CD4-positive, alpha-beta T cell treated with Interleukin-6 for 4 hours (primary cell): ENCODE data around the gene CLDN3.
A peak's percentile ranks its signal among the peaks of the same experiment; 100 is the strongest.
"Not testable (repeated sequence)": the region's sequence is repeated elsewhere in the genome, so short reads cannot be mapped to it uniquely, and the experiment has no call there.

ENCODE experiments used
- DNase-seq: peaks from one replicate; pipeline ENCODE4 v3.0.0-alpha.2; 2020; ENCODE audit warnings: mixed read lengths

The CLDN3 gene

DNA sequence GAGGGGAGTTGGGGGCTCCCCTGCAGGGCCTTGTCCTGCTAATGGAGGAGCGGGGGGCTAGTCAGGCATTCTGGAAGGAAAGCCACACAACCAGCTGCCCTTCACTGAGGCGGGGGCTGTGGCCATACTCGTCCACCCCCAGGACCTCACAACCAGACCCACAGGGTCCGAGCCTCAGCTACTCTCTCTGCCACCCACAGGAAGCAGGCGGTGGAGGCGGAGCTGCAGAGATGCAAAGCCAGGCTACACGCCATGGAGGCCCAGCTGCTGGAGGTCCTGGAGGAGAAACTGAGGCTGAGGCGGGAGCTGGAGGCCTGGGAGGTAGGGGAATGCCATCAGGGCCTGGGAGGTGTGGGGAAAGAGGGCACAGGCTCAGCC, 34.6 kb downstream of the CLDN3 start:
- DNase-seq = no peak

DNA sequence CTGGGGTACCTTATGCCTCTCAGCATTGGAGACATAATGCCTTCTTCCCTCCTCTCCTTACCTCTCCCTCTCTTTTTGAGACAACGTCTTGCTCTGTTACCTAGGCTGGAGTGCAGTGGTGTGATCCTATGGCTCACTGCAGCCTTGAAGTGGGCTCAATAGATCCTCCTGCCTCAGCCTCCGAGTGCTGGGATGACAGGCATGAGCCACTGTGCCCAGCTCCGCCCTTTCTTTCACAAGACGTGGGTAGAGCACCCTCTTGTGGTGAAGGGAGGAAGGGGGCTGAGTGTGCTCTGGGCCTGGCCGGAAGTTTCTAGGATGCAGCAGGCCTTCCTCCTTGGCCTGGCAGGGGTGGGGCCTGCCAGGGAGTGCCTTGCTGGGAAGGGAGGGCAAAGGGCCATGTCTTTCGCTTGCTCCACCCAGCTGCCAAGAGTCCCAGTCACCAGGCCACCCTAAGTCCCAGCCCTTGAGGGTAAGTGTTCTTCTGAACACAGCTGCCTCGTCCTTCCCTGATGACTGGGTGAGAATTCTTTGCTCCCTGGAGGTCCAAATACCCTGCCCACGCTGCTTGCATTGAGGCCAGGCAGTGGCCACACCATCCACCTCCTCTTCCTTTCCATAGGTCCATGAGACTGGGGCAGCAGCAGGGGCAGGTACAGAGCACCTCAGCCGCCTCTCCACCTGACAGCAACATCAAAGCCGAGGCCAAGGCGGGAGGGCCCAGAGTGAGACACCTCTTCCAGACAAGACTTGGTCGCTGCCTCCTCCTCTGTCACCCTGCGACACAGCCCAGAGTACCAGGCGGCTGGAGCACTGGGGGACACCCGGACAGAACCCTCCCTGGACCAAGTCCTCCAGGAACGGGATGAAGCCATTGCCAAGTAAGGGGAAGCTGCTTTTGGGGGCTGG, 35.2 kb downstream of the CLDN3 start:
- DNase-seq = peak; percentile 87

- DNase-seq = no peak
Observed at GRCh38 chr7:73732397-73732796, 37.7 kb downstream of the CLDN3 start.

DNA sequence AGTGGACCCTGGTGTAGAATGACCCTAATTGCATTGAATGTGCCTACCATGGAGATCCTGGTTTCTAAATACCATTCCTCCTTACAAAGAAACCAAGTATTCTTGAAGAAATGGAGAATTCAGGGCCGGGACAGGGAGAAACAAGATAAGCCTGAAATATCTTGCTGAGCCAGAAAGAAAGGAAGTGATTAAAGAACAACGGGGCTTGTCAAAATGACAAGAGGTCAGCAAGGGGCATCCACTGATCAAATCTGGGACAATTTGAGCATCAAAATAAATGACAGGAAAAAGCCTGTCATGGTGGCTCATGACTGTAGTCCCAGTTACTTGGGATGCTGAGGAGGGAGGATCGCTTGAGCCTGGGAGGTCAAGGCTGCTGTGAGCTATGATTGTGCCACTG, 39.6 kb downstream of the CLDN3 start:
- no peak for DNase-seq

- no peak for DNase-seq
Observed at GRCh38 chr7:73728551-73728950, 41.5 kb downstream of the CLDN3 start.

GRCh38 chr7:73727952-73728351, 42.1 kb downstream of the CLDN3 start:
- DNase-seq = no peak

- no peak for DNase-seq
Observed at GRCh38 chr7:73726083-73726466, 44.0 kb downstream of the CLDN3 start.

- no peak for DNase-seq
Observed at GRCh38 chr7:73723813-73724212, 46.3 kb downstream of the CLDN3 start.

DNA sequence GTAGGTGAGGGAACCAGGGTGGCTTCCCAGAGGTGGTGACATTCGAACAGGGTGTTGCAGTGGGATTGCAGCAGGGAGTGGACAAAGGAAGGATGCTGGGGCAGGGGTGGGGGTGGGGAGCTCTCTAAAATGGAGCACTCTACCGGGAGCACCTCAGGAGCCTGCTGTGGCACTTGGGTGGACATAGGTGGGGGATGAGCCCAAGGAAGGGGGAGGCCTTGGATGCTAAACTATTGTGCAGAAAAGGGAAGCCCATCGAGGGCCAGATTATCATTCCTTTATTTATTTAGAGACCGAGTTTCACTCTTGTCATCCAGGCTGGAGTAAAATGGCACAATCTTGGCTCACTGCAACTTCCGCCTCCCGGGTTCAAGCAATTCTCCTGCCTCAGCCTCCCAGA, 47.3 kb downstream of the CLDN3 start:
- no peak for DNase-seq

- DNase-seq = not testable (repeated sequence)
Observed at GRCh38 chr7:73722182-73722581, 47.9 kb downstream of the CLDN3 start.

- DNase-seq = no peak
Observed at GRCh38 chr7:73721377-73721817, 48.7 kb downstream of the CLDN3 start.

DNA sequence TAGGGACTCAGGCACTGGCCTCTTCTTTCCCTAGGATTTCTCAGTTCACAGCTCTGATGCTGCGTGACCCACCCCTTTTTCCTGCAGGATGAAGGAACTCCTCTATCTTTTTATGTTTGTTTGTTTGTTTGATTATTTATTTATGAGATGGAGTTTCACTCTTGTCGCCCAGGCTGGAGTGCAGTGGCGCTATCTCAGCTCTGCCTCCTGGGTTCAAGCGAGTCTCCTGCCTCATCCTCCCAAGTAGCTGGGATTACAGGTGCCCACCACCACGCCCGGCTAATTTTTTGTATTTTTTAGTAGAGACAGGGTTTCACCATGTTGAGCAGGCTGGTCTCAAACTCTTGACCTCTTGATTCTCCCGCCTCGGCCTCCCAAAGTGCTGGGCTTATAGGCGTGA, 49.6 kb downstream of the CLDN3 start:
- not testable (repeated sequence) for DNase-seq

DNA sequence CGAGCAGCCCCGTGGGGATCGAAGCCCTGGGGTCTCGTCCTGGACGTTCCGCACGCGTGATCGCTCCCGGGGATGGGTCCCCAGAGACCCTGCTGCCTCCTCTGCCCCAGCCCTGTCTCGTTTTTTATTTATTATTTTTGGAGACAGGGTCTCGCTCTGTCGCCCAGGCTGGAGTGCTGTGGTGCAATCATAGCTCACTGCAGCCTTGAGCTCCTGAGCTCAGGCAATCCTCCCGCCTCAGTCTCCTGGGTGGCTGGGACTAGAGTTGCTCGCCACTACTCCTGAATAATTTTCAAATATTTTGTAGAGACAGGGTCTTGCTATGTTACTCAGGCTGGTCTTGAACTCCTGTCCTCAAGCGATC, 50.3 kb downstream of the CLDN3 start:
- no peak for DNase-seq
